Aorta (tissue), 5 donors: ENCODE results near the gene DPYSL4. TPM values are rescaled to one million over a fixed set of nuclear protein-coding genes. Genes with fewer than 3 reads are reported as not detected.
"Not testable (repeated sequence)": the region's sequence is repeated elsewhere in the genome, so short reads cannot be mapped to it uniquely, and the experiment has no call there.

Experiments used
- ATAC-seq: fragments of 200-7000 bp; cut with Tn5 transposase; one replicate; pipeline ENCODE4 v1.9.1; 2022; ENCODE audit warnings: moderate library complexity; ENCODE audit not compliant: low FRiP score
- DNase-seq, 2 donors: peaks; one replicate each; pipeline ENCODE4 v3.0.0-alpha.2; 2020
- H3K27ac ChIP-seq, 2 donors: one replicate each; pipeline ENCODE4 v1.5.1; 2013; ENCODE audit warnings: low read length in 2 of 2, mild to moderate bottlenecking in 2 of 2, moderate library complexity in 2 of 2, control low read depth in 1 of 2, inconsistent platforms in 1 of 2, low read depth in 1 of 2
- H3K27me3 ChIP-seq, 2 donors: one replicate each; pipeline ENCODE4 v1.6.1; 2013; ENCODE audit warnings: control low read depth in 1 of 2, low read length in 1 of 2, mild to moderate bottlenecking in 1 of 2, moderate library complexity in 1 of 2; ENCODE audit not compliant: insufficient read depth in 2 of 2, control insufficient read depth in 1 of 2
- H3K36me3 ChIP-seq, 2 donors: one replicate each; pipeline ENCODE4 v1.6.1; 2013; ENCODE audit warnings: control low read depth in 1 of 2, low read length in 1 of 2, mild to moderate bottlenecking in 1 of 2; ENCODE audit not compliant: insufficient read depth in 2 of 2, control insufficient read depth in 1 of 2
- H3K4me1 ChIP-seq, 2 donors: one replicate each; pipeline ENCODE4 v1.6.1; 2013; ENCODE audit warnings: low read length in 2 of 2, control low read depth in 1 of 2, mild to moderate bottlenecking in 1 of 2, moderate library complexity in 1 of 2; ENCODE audit not compliant: insufficient read depth in 2 of 2, control insufficient read depth in 1 of 2
- H3K4me3 ChIP-seq, 2 donors: one replicate each; pipeline ENCODE4 v1.5.1; 2013; ENCODE audit warnings: low read length in 2 of 2, control low read depth in 1 of 2, mild to moderate bottlenecking in 1 of 2
- H3K9me3 ChIP-seq: one replicate; pipeline ENCODE4 v1.6.1; 2013; ENCODE audit warnings: mild to moderate bottlenecking, low read length; ENCODE audit not compliant: control insufficient read depth
- WGBS, 2 donors: extraction: QIAGEN DNeasy Blood & Tissue Kit; methylation state at CpG; one replicate each; pipeline ENCODE4 v1.1.7; 2013; 5-methylcytosine and 5-hydroxymethylcytosine counted together
- intact Hi-C, 2 donors: fragments of 100-400 bp; cut with DNase I; formaldehyde crosslinking; loops; one replicate each; pipeline versions ENCODE4 v1.14.2 to v1.15.0; 2022
- polyA plus RNA-seq, 2 donors: library from polyadenylated mRNA; stranded (reverse); fragments of 200-250 nt; gene quantifications; one replicate each; pipeline ENCODE4 v1.2.3, GENCODE V29; 2013
- total RNA-seq, 2 donors: library from RNA; stranded (reverse); fragmentation: NEBNext Ultra II Directional; extraction: Animal tissue kit (Norgen Biotek cat#: 25700); gene quantifications; one replicate each; pipeline ENCODE4 v1.2.1, GENCODE V29; 2021
- donor health status: healthy with polysubstance abuse.
- donor health status: Bipolar disorder and iron deficiency.
- donor health status: DM: no; HTN: no; CAD: no.
- donor health status: DM: no; HTN: no; CAD: no.
- donor health status: DM: yes; HTN: yes; CAD: no.

Gene DPYSL4
- total and polyA plus RNA-seq, 4 donors = 0.84 to 1.4 (median 0.95) TPM; not detected in 1

- intact Hi-C loops = loop anchor here in 1 of 2 donors (10.0 kb wide), 1 partner anchor 264 kb away; no protein-coding TSS in a partner anchor
- DNase-seq (peak in 1 of 2 donors; percentile 18), ATAC-seq (no peak)
- Histone ChIP-seq H3K27ac (no peak overlapping the region), H3K36me3 (no peaks in the 10 kb centered on the region), H3K27me3 (no peaks in the 10 kb centered on the region), H3K4me3 (no peak overlapping the region), H3K9me3 (no peaks in the 10 kb centered on the region), H3K4me1 (no peaks in the 10 kb centered on the region)
- 76 to 90% methylated on average over 7 of the region's 7 CpGs for WGBS, 2 donors
Measured at GRCh38 chr10:132158823-132159222, 27.9 kb upstream of the DPYSL4 start.

- H3K27me3 ChIP-seq, ATAC-seq, H3K27ac ChIP-seq, H3K4me1 ChIP-seq, H3K36me3 ChIP-seq, H3K9me3 ChIP-seq, H3K4me3 ChIP-seq: not testable (repeated sequence)
- intact Hi-C loops = loop anchor here in 1 of 2 donors (10.0 kb wide), 1 partner anchor 265 kb away; no protein-coding TSS in a partner anchor
- DNase-seq = peak; percentile 2 to 45
- WGBS, 2 donors = 67 to 81% methylated on average over 4 to 7 of the region's 7 CpGs
Measured at GRCh38 chr10:132159302-132160230, 27.2 kb upstream of the DPYSL4 start.

GRCh38 chr10:132160231-132160630, 26.5 kb upstream of the DPYSL4 start:
- intact Hi-C loops, H3K4me3 ChIP-seq, ATAC-seq: not testable (repeated sequence)

GRCh38 chr10:132160834-132161622, 25.7 kb upstream of the DPYSL4 start:
- 78 to 88% methylated on average over 1 to 4 of the region's 4 CpGs for WGBS, 2 donors

More at GRCh38 chr10:132160231-132160630, 26.5 kb upstream of the DPYSL4 start:
- not testable (repeated sequence) for H3K27me3 ChIP-seq, DNase-seq, H3K4me1 ChIP-seq, H3K9me3 ChIP-seq, H3K36me3 ChIP-seq, H3K27ac ChIP-seq

GRCh38 chr10:132162021-132162531, 24.7 kb upstream of the DPYSL4 start:
- ATAC-seq (no peak), DNase-seq (peak in 1 of 2 donors; percentile 39)
- H3K9me3 ChIP-seq = no peaks in the 10 kb centered on the region
- H3K4me3 ChIP-seq = no peak overlapping the region
- H3K36me3 ChIP-seq = no peaks in the 10 kb centered on the region
- H3K4me1 ChIP-seq = no peaks in the 10 kb centered on the region
- 18 to 27% methylated on average over 10 to 12 of the region's 12 CpGs for WGBS, 2 donors
- H3K27ac ChIP-seq = no peak overlapping the region
- intact Hi-C loops = no loop called here
- no peaks in the 10 kb centered on the region for H3K27me3 ChIP-seq

More at GRCh38 chr10:132160834-132161622, 25.7 kb upstream of the DPYSL4 start:
- H3K9me3 ChIP-seq, H3K4me3 ChIP-seq, H3K4me1 ChIP-seq, H3K27ac ChIP-seq, H3K27me3 ChIP-seq, H3K36me3 ChIP-seq, DNase-seq, intact Hi-C loops, ATAC-seq: not testable (repeated sequence)

GRCh38 chr10:132162590-132163277, 24.0 kb upstream of the DPYSL4 start:
- H3K9me3 ChIP-seq = no peaks in the 10 kb centered on the region
- DNase-seq (peak in 1 of 2 donors; percentile 51), ATAC-seq (no peak)
- H3K36me3 ChIP-seq = no peaks in the 10 kb centered on the region
- H3K4me1 ChIP-seq = no peaks in the 10 kb centered on the region
- H3K4me3 ChIP-seq = no peak overlapping the region
- WGBS, 2 donors = 12 to 35% methylated on average over 10 of the region's 10 CpGs
- H3K27me3 ChIP-seq = no peaks in the 10 kb centered on the region
- intact Hi-C loops = no loop called here
- H3K27ac ChIP-seq = no peak overlapping the region

- 45 to 65% methylated on average over 16 of the region's 16 CpGs for WGBS, 2 donors
- Histone ChIP-seq H3K9me3 (no peaks in the 10 kb centered on the region), H3K4me3 (no peak overlapping the region), H3K27ac (no peak overlapping the region), H3K36me3 (no peaks in the 10 kb centered on the region), H3K4me1 (no peaks in the 10 kb centered on the region), H3K27me3 (no peaks in the 10 kb centered on the region)
- DNase-seq (peak in 1 of 2 donors; percentile 73), ATAC-seq (peak; percentile 29)
- intact Hi-C loops = no loop called here
Measured at GRCh38 chr10:132163278-132163765, 23.4 kb upstream of the DPYSL4 start.
